Breast epithelium (tissue), 4 donors: ENCODE measurements around the gene ANKS1A. TPM values are rescaled to one million over a fixed set of nuclear protein-coding genes. Genes with fewer than 3 reads are reported as not detected.

ENCODE experiments used
- DNase-seq, 2 donors: peaks; one replicate each; pipeline ENCODE4 v3.0.0-alpha.2; 2019; ENCODE audit warnings: low spot score in 2 of 2
- H3K27ac ChIP-seq, 2 donors: fragments of 200-600 bp; sonication (generic) in 1 of 2; one replicate each; pipeline ENCODE4 v1.5.1; 2016 to 2019; ENCODE audit warnings: mild to moderate bottlenecking in 1 of 2
- H3K27me3 ChIP-seq, 2 donors: fragments of 200-600 bp; sonication (generic) in 1 of 2; one replicate each; pipeline versions ENCODE4 v1.5.1 to v1.6.0; 2017 to 2019; ENCODE audit warnings: control low read depth in 1 of 2, mild to moderate bottlenecking in 1 of 2
- H3K36me3 ChIP-seq: fragments of 200-600 bp; one replicate; pipeline ENCODE4 v1.5.1; 2019
- H3K4me1 ChIP-seq, 2 donors: fragments of 200-600 bp; sonication (generic); one replicate each; pipeline ENCODE4 v1.5.1; 2016 to 2019; ENCODE audit warnings: control low read depth in 1 of 2
- H3K4me3 ChIP-seq, 3 donors: fragments of 200-600 bp; sonication (generic); 1 replicate in 2 of 3; 2 replicates in 1 of 3; pipeline ENCODE4 v1.5.1; 2016 to 2019; ENCODE audit warnings: mild to moderate bottlenecking in 3 of 3, moderate library complexity in 2 of 3
- H3K9me3 ChIP-seq, 2 donors: fragments of 200-600 bp; sonication (generic) in 1 of 2; one replicate each; pipeline ENCODE4 v1.5.1; 2016 to 2019; ENCODE audit warnings: control low read depth in 1 of 2
- CTCF ChIP-seq, 3 donors: fragments of 450-650 bp; IDR thresholded peaks; one replicate each; pipeline ENCODE4 v1.5.1; 2016 to 2017; ENCODE audit warnings: antibody characterized with exemption in 3 of 3, mild to moderate bottlenecking in 3 of 3, moderate library complexity in 3 of 3
- POLR2A ChIP-seq: fragments of 450-650 bp; IDR thresholded peaks from one replicate; pipeline ENCODE4 v1.6.1; 2016; ENCODE audit warnings: antibody characterized with exemption, mild to moderate bottlenecking, moderate library complexity
- POLR2AphosphoS5 ChIP-seq, 3 donors: sonication (generic); formaldehyde crosslinking; IDR thresholded peaks; one replicate each; pipeline ENCODE4 v1.6.1; 2017; ENCODE audit warnings: antibody characterized with exemption in 3 of 3
- intact Hi-C: fragments of 100-400 bp; cut with DNase I; formaldehyde crosslinking; loops from one replicate; pipeline ENCODE4 v1.15.1; 2023; ENCODE audit warnings: low total_unique reads
- total RNA-seq, 3 donors: library from RNA; depleted of rRNA; stranded (reverse); fragments of >200 nt; gene quantifications; one replicate each; pipeline ENCODE4 v1.1.0, GENCODE V29; 2016

Gene ANKS1A
- total RNA-seq, 3 donors from 2014 or later = 18.2 to 26.5 (median 23.4) TPM

GRCh38 chr6:35030099-35030498 lies 141.0 kb downstream of the ANKS1A start:
- H3K36me3 ChIP-seq = no peaks in the 10 kb centered on the region
- no peak for TF ChIP-seq POLR2A
- no peak for TF ChIP-seq CTCF (IDR thresholded peaks at IDR 0.05)
- no peak for TF ChIP-seq POLR2AphosphoS5 (IDR thresholded peaks at IDR 0.05)
- H3K27me3 ChIP-seq = no peaks in the 10 kb centered on the region
- intact Hi-C loops = no loop called here
- no peak overlapping the region for H3K27ac ChIP-seq
- no peaks in the 10 kb centered on the region for H3K9me3 ChIP-seq
- no peak overlapping the region for H3K4me3 ChIP-seq
- DNase-seq = no peak
- H3K4me1 ChIP-seq = peaks cover 0 to 2% of the 10 kb centered on the region in 2 donors

DNA sequence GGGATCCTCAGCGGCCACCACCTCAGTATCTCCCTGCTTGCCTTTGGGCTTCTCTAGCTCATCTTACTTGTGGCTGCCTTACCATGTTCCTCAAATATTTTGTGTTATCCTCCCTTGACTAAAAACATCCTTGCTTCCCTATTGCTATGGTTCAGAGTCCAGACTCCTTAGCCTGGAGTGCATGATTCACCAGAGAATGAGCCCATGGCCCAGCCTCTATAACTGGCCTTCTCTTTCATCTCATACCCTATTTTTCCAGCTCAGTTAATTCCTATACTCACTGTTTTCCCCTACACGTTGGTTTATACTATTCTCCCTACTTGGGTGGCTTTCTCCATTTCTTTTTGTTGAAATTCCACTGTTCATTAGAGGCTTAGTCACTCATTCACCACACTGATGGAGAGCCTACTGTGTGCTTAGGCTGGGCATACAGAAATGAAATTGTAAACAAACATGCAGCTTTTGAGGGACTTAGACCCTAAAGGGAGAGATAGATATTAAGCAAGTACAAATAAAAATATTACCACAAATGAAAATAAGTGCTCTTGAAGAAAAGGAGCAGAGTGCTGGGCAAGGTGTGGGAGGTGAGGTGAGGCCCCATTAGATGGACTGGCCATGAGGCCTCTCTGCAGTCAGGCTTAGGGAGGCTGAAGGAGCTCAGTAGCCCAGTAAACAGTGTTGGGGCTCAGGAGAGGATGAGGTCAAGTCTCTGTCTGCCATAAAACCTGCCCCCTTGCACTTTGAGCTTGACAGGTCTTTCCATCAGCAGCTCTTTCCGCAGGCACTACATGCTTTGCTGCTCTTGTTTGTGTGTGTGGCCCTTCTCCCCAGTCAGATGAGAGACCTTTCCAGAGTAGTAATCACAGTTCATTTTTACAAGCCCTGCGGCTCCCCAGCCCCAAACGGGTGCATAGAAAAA lies 142.8 kb downstream of the ANKS1A start:
- H3K4me3 ChIP-seq = no peak overlapping the region
- no peak for TF ChIP-seq CTCF (IDR thresholded peaks at IDR 0.05)
- TF ChIP-seq POLR2AphosphoS5 (IDR thresholded peaks at IDR 0.05) = no peak
- no peak for TF ChIP-seq POLR2A
- H3K36me3 ChIP-seq = no peaks in the 10 kb centered on the region
- H3K27me3 ChIP-seq = no peaks in the 10 kb centered on the region
- intact Hi-C loops = no loop called here
- DNase-seq = no peak
- no peaks in the 10 kb centered on the region for H3K9me3 ChIP-seq
- H3K27ac ChIP-seq = no peak overlapping the region
- H3K4me1 ChIP-seq = peaks cover 0 to 4% of the 10 kb centered on the region in 2 donors

DNA sequence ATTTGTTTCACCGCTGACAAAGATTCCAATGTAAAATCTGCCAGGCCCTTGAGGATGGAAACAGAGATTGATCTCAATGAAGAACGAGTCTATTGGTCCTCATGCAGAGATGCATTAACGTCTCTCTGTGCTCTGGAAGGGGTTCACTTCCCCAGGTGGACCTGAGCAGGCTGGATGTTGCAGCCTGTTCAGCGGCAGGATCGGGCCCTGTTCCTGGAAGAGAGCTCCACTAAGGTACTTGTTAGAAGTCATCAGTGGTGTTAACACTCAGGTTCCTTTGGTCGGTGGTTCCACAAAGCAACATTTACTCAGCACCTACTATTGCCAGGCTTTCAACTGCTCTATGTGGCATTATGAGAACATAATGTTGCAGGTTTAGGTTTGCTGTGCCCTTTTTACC lies 144.6 kb downstream of the ANKS1A start:
- no peaks in the 10 kb centered on the region for H3K27me3 ChIP-seq
- peak overlapping the region in 1 of 2 donors; percentile 74 for H3K27ac ChIP-seq
- DNase-seq = no peak
- no peaks in the 10 kb centered on the region for H3K9me3 ChIP-seq
- no peak overlapping the region for H3K4me3 ChIP-seq
- TF ChIP-seq POLR2A (no peak), POLR2AphosphoS5 (IDR thresholded peaks at IDR 0.05) (no peak), CTCF (IDR thresholded peaks at IDR 0.05) (no peak)
- intact Hi-C loops = no loop called here
- H3K36me3 ChIP-seq = no peaks in the 10 kb centered on the region
- peaks cover 0 to 4% of the 10 kb centered on the region in 2 donors for H3K4me1 ChIP-seq

DNA sequence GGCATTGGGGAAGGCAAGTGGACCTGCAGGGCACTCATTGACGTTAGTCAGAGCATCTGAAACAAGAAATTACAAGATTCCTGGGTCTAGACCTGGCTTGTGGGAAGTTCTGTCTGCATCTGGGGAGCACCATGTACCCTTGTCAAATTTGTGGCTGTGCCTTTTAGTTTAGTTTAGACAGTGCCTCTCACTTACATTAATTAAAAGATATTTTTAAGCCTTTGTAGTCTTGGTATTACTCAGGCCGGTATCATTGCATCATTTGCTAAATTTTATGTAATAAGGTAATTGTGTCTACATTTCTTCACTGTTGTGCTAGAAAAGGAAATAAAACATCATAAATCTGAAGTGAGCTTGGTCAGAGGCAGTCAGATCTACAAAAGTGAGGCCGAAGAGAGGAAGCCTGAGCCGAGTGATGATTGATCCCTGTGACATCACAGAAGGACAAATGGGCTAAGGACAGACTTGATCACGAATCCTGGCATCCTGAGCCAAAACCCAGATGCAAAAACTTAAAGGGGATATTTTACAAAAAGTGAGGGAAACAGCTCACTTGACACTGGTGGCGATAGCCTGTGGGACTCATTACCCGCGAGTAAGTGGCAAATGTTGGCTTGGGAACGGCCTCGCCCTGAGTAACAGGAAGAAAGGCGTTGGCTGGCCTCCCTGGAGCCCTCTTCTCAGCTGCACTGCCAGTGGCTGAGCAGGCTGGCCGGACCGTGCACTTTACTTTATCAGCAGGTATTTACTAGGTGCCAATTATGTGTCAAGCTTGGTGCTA lies 145.5 kb downstream of the ANKS1A start:
- peaks cover 0 to 4% of the 10 kb centered on the region in 2 donors for H3K4me1 ChIP-seq

More for the DNA sequence above, 145.5 kb downstream of the ANKS1A start:
- DNase-seq = no peak
- intact Hi-C loops = no loop called here
- H3K27ac ChIP-seq = peak overlapping the region; percentile 10 to 74
- no peaks in the 10 kb centered on the region for H3K36me3 ChIP-seq
- H3K4me3 ChIP-seq = peak overlapping the region in 1 of 3 donors; percentile 15
- no peak for TF ChIP-seq POLR2A
- TF ChIP-seq CTCF (IDR thresholded peaks at IDR 0.05) = no peak
- no peak for TF ChIP-seq POLR2AphosphoS5 (IDR thresholded peaks at IDR 0.05)
- H3K9me3 ChIP-seq = no peaks in the 10 kb centered on the region
- no peaks in the 10 kb centered on the region for H3K27me3 ChIP-seq
